Suprapubic skin (tissue), 4 donors: ENCODE data around the gene FAM83G. TPM values are rescaled to one million over a fixed set of nuclear protein-coding genes. Genes with fewer than 3 reads are reported as not detected.

Experiments used
- DNase-seq, 2 donors: peaks; one replicate each; pipeline ENCODE4 v3.0.0-alpha.2; 2019; ENCODE audit warnings: low spot score in 2 of 2
- H3K27ac ChIP-seq: fragments of 200-600 bp; sonication (generic); one replicate; pipeline ENCODE4 v1.5.1; 2019
- H3K27me3 ChIP-seq: fragments of 200-600 bp; sonication (generic); one replicate; pipeline ENCODE4 v1.5.1; 2019
- H3K36me3 ChIP-seq: fragments of 200-600 bp; sonication (generic); one replicate; pipeline ENCODE4 v1.5.1; 2019
- H3K4me1 ChIP-seq: fragments of 200-600 bp; sonication (generic); one replicate; pipeline ENCODE4 v1.5.1; 2019
- H3K4me3 ChIP-seq: fragments of 200-600 bp; sonication (generic); one replicate; pipeline ENCODE4 v1.5.1; 2019; ENCODE audit warnings: mild to moderate bottlenecking
- H3K9me3 ChIP-seq: fragments of 200-600 bp; sonication (generic); one replicate; pipeline ENCODE4 v1.5.1; 2019
- CTCF ChIP-seq, 2 donors: fragments of 200-600 bp in 1 of 2; fragments of 450-650 bp in 1 of 2; sonication (generic) in 1 of 2; IDR thresholded peaks; one replicate each; pipeline ENCODE4 v1.5.1; 2016 to 2019; ENCODE audit warnings: antibody characterized with exemption in 2 of 2, mild to moderate bottlenecking in 1 of 2, moderate library complexity in 1 of 2
- EP300 ChIP-seq: sonication (generic); formaldehyde crosslinking; IDR thresholded peaks from one replicate; pipeline ENCODE4 v1.6.1; 2017; ENCODE audit warnings: antibody characterized with exemption
- POLR2A ChIP-seq, 2 donors: fragments of 450-650 bp; IDR thresholded peaks; one replicate each; pipeline ENCODE4 v1.6.1; 2017; ENCODE audit warnings: antibody characterized with exemption in 2 of 2, mild to moderate bottlenecking in 2 of 2, moderate library complexity in 2 of 2
- POLR2AphosphoS5 ChIP-seq, 3 donors: sonication (generic); formaldehyde crosslinking; IDR thresholded peaks; one replicate each; pipeline ENCODE4 v1.6.1; 2017; ENCODE audit warnings: antibody characterized with exemption in 3 of 3
- WGBS: methylation state at CpG from one replicate; pipeline ENCODE4 v1.1.5; 2018; 5-methylcytosine and 5-hydroxymethylcytosine counted together
- total RNA-seq, 4 donors: library from RNA; depleted of rRNA; stranded (reverse); fragments of >200 nt; gene quantifications; one replicate each; pipeline ENCODE4 v1.1.0, GENCODE V29; 2016

Gene FAM83G
- total RNA-seq, 4 donors from 2014 or later: 205 to 261 (median 210) TPM

- H3K27me3 ChIP-seq: no peaks in the 10 kb centered on the region
- TF ChIP-seq POLR2A (IDR thresholded peaks at IDR 0.05): no peak
- TF ChIP-seq POLR2AphosphoS5 (IDR thresholded peaks at IDR 0.05): no peak
- TF ChIP-seq EP300: no peak
- TF ChIP-seq CTCF (IDR thresholded peaks at IDR 0.05): no peak
- H3K4me3 ChIP-seq: no peak overlapping the region
- H3K4me1 ChIP-seq: peaks cover 36% of the 10 kb centered on the region
- WGBS: 92% methylated on average over 16 of the region's 22 CpGs
- no peaks in the 10 kb centered on the region for H3K9me3 ChIP-seq
- no peaks in the 10 kb centered on the region for H3K36me3 ChIP-seq
- DNase-seq: no peak
- H3K27ac ChIP-seq: no peak overlapping the region
These were observed 7.9 kb upstream of the FAM83G start for GRCh38 chr17:19012171-19013080.

- Histone ChIP-seq H3K9me3 (no peaks in the 10 kb centered on the region), H3K27ac (no peak overlapping the region), H3K36me3 (no peaks in the 10 kb centered on the region), H3K4me3 (no peak overlapping the region), H3K27me3 (no peaks in the 10 kb centered on the region), H3K4me1 (peaks cover 28% of the 10 kb centered on the region)
- WGBS: 71% methylated on average over 5 of the region's 6 CpGs
- TF ChIP-seq POLR2A (IDR thresholded peaks at IDR 0.05) (no peak), CTCF (IDR thresholded peaks at IDR 0.05) (no peak), EP300 (no peak), POLR2AphosphoS5 (IDR thresholded peaks at IDR 0.05) (no peak)
- DNase-seq: no peak
These were observed 7.0 kb upstream of the FAM83G start for GRCh38 chr17:19011581-19011980.

- H3K36me3 ChIP-seq: no peaks in the 10 kb centered on the region
- no peak for TF ChIP-seq CTCF (IDR thresholded peaks at IDR 0.05)
- no peak for TF ChIP-seq POLR2A (IDR thresholded peaks at IDR 0.05)
- no peak for TF ChIP-seq EP300
- TF ChIP-seq POLR2AphosphoS5 (IDR thresholded peaks at IDR 0.05): no peak
- no peak overlapping the region for H3K27ac ChIP-seq
- no peaks in the 10 kb centered on the region for H3K27me3 ChIP-seq
- WGBS: 50% methylated on average over 11 of the region's 11 CpGs
- peaks cover 22% of the 10 kb centered on the region for H3K4me1 ChIP-seq
- H3K4me3 ChIP-seq: no peak overlapping the region
- DNase-seq: no peak
- no peaks in the 10 kb centered on the region for H3K9me3 ChIP-seq
These were observed 6.4 kb upstream of the FAM83G start for GRCh38 chr17:19010729-19011505.

GRCh38 chr17:19009970-19010369 is 5.4 kb upstream of the FAM83G start:
- no peak overlapping the region for H3K27ac ChIP-seq
- no peak overlapping the region for H3K4me3 ChIP-seq
- H3K36me3 ChIP-seq: no peaks in the 10 kb centered on the region
- DNase-seq: no peak
- WGBS: 88% methylated on average over 12 of the region's 12 CpGs
- H3K4me1 ChIP-seq: peaks cover 25% of the 10 kb centered on the region
- no peaks in the 10 kb centered on the region for H3K9me3 ChIP-seq
- no peaks in the 10 kb centered on the region for H3K27me3 ChIP-seq
- TF ChIP-seq CTCF (IDR thresholded peaks at IDR 0.05) (no peak), EP300 (no peak), POLR2A (IDR thresholded peaks at IDR 0.05) (no peak), POLR2AphosphoS5 (IDR thresholded peaks at IDR 0.05) (no peak)

DNA sequence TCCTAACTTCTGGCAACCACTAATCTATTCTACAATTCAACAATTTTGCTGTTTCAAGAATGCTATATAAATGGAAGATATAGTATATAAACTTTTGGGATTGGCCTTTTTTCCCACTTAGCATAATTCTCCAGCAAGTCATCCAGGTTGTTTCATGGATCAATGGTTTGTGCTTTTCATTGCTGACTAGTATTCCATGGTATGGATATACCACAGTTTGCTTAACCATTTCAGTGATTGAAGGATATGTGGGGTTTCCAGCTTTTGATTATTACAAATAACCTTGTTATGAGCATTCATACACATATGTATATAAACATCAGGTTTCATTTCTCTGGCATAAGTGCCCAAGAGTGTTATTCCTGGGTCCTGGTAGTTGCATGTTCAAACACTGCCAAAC is 2.1 kb upstream of the FAM83G start:
- no peak for DNase-seq
- no peak for TF ChIP-seq EP300
- no peak for TF ChIP-seq POLR2A (IDR thresholded peaks at IDR 0.05)
- no peak for TF ChIP-seq POLR2AphosphoS5 (IDR thresholded peaks at IDR 0.05)
- TF ChIP-seq CTCF (IDR thresholded peaks at IDR 0.05): no peak
- H3K4me1 ChIP-seq: peaks cover 46% of the 10 kb centered on the region
- no peak overlapping the region for H3K27ac ChIP-seq
- no peak overlapping the region for H3K4me3 ChIP-seq
- H3K9me3 ChIP-seq: no peaks in the 10 kb centered on the region
- no peaks in the 10 kb centered on the region for H3K27me3 ChIP-seq
- H3K36me3 ChIP-seq: no peaks in the 10 kb centered on the region
